ENCODE results near the gene LATS2. TPM values are rescaled to one million over a fixed set of nuclear protein-coding genes. Genes with fewer than 3 reads are reported as not detected.

LATS2 gene
- total and polyA plus RNA-seq, 11 donors, result 7.8 to 35.6 (median 25.8) TPM

DNA sequence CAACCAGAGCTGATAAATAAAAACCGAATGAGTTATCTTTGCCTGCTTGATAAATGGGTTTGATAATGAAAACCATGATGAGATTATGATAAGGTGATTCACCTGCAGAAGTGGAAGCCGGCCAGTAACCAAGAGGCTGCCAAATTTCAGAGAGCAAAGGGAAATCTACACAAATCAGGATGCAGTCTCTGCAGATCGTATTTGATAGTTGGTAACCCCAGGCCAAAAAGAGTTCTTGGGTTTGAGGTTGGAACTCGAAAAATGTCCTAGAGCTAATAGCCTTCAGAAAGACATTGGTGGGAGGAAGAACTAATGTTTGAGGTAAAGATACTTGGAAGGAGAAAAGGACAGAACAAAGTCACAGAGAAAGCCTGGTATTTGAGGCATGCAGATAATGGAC lies 9.6 kb upstream of the LATS2 start:
- TF ChIP-seq, protein P1, sequence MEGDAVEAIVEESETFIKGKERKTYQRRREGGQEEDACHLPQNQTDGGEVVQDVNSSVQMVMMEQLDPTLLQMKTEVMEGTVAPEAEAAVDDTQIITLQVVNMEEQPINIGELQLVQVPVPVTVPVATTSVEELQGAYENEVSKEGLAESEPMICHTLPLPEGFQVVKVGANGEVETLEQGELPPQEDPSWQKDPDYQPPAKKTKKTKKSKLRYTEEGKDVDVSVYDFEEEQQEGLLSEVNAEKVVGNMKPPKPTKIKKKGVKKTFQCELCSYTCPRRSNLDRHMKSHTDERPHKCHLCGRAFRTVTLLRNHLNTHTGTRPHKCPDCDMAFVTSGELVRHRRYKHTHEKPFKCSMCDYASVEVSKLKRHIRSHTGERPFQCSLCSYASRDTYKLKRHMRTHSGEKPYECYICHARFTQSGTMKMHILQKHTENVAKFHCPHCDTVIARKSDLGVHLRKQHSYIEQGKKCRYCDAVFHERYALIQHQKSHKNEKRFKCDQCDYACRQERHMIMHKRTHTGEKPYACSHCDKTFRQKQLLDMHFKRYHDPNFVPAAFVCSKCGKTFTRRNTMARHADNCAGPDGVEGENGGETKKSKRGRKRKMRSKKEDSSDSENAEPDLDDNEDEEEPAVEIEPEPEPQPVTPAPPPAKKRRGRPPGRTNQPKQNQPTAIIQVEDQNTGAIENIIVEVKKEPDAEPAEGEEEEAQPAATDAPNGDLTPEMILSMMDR (IDR thresholded peaks at IDR 0.05), result no peak
- no peak for TF ChIP-seq POLR2A (IDR thresholded peaks at IDR 0.05)
- H3K27ac ChIP-seq, result peak overlapping the region in 1 of 12 donors; percentile 15
- intact Hi-C loops (cut with DNase I), result no loop called here

DNA sequence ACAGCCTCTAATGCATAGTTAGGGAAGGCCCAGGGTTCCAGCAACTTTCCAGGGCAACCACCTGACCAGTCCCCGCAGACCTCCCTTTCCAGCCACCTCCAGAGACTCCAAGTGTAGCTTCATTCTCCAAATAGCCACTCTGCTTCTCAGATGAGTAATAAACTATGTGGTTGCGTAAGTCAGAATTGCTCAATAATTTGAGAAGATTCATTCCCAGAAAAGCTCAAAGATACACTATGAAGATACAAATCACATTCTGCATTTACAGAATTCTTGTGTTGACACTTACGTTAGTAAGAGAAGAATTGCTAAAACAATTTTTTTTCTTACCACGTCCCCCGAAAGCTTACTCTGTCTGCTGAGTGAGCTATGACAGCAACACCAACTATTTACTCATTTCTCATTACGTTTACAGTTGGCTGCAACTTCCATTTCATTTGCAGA lies 8.2 kb upstream of the LATS2 start:
- Histone ChIP-seq H3K36me3 (no peaks in the 10 kb centered on the region), H3K4me3 (no peak overlapping the region), H3K27ac (peak overlapping the region in 7 of 12 donors; percentile 10 to 69 (median 52)), H3K9me3 (no peaks in the 10 kb centered on the region), H3K4me1 (peaks cover 0 to 44% (median 0%) of the 10 kb centered on the region in 12 donors), H3K27me3 (no peaks in the 10 kb centered on the region)
- intact Hi-C loops (cut with DNase I), result loop anchor here in 3 of 10 donors (10.0 kb wide), 1 partner anchor 125 kb away; no protein-coding TSS in a partner anchor
- TF ChIP-seq POLR2A (IDR thresholded peaks at IDR 0.05), result no peak
- TF ChIP-seq, protein P1 (IDR thresholded peaks at IDR 0.05), result no peak
- 76 to 85% (median 79%) methylated on average over 6 of the region's 6 CpGs for WGBS, 4 donors
- peak in 3 of 5 donors; percentile 41 to 56 (median 49) for DNase-seq
- peak; percentile 48 to 93 (median 84) for ATAC-seq

More for the DNA sequence above, 9.6 kb upstream of the LATS2 start:
- WGBS, 4 donors, result 63 to 72% (median 70%) methylated on average over 4 of the region's 4 CpGs
- Histone ChIP-seq H3K4me1 (peaks cover 0 to 50% (median 5%) of the 10 kb centered on the region in 12 donors), H3K36me3 (no peaks in the 10 kb centered on the region), H3K9me3 (no peaks in the 10 kb centered on the region), H3K27me3 (no peaks in the 10 kb centered on the region), H3K4me3 (no peak overlapping the region)
- DNase-seq (no peak), ATAC-seq (no peak)

DNA sequence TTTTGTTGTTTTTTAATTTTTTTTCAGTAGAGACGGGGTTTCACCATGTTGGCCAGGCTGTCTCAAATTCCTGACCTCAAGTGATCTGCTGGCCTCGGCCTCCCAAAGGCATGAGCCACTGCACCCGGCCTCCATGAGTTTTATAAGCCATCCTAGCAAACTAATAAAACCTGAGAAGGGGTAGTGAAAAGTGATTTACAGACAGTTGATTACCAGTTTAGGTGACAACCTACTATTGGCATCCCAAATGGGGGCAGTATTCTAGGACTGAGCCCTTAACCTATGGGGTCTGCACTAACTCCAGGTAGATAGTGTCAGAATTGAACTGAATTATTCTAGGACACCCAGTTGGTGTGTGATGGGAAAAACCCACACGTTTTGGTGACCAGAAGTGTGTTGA lies 6.5 kb upstream of the LATS2 start:
- no peaks in the 10 kb centered on the region for H3K36me3 ChIP-seq
- no peak overlapping the region for H3K27ac ChIP-seq
- no peak for DNase-seq
- TF ChIP-seq, protein P1 (IDR thresholded peaks at IDR 0.05), result no peak
- no peak for TF ChIP-seq POLR2A (IDR thresholded peaks at IDR 0.05)
- peaks cover 0 to 39% (median 0%) of the 10 kb centered on the region in 12 donors for H3K4me1 ChIP-seq
- no peak overlapping the region for H3K4me3 ChIP-seq
- intact Hi-C loops (cut with DNase I), result loop anchor here in 3 of 10 donors (10.0 kb wide), 1 partner anchor 123 kb away; no protein-coding TSS in a partner anchor
- no peaks in the 10 kb centered on the region for H3K27me3 ChIP-seq
- no peak for ATAC-seq
- H3K9me3 ChIP-seq, result no peaks in the 10 kb centered on the region
- WGBS, 4 donors, result 82 to 93% (median 88%) methylated on average over 4 of the region's 4 CpGs

DNA sequence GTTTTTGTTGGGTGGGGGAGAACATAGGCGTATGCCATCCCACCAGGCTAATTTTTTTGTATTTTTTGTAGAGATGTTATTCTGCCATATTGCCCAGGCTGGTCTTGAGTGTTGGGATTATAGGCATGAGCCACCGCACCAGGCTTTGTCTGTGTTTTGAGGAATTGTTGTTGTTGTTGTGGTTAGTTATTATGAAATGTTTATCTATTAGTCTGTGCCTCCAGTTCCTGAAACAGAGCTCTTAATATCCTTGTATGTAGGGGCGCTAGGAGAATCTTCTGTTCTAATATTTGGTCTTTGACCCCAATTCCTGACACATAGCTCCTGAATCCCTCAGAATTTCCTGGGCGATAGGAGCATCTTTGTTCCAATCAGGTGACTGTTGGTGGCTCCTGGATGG lies 5.6 kb upstream of the LATS2 start:
- intact Hi-C loops (cut with DNase I), result loop anchor here in 3 of 10 donors (10.0 kb wide), 1 partner anchor 122 kb away; no protein-coding TSS in a partner anchor
- Histone ChIP-seq H3K27me3 (no peaks in the 10 kb centered on the region), H3K4me1 (peaks cover 0 to 43% (median 1%) of the 10 kb centered on the region in 12 donors), H3K4me3 (no peak overlapping the region), H3K27ac (no peak overlapping the region), H3K9me3 (no peaks in the 10 kb centered on the region), H3K36me3 (no peaks in the 10 kb centered on the region)
- DNase-seq (no peak), ATAC-seq (no peak)
- no peak for TF ChIP-seq POLR2A (IDR thresholded peaks at IDR 0.05)
- TF ChIP-seq, protein P1 (IDR thresholded peaks at IDR 0.05), result no peak
- WGBS, 4 donors, result 94 to 98% (median 96%) methylated on average over 4 of the region's 4 CpGs
